ENCODE results near the gene TMEM250.
A peak's percentile ranks its signal among the peaks of the same experiment; 100 is the strongest.

Gene TMEM250

GRCh38 chr9:136093995-136094881, 24.4 kb downstream of the TMEM250 start:
- in situ Hi-C loops (cut with HindIII; ENCODE audit: low sequenced_read_pairs), result no loop called here
- TF ChIP-seq CTCF (IDR thresholded peaks at IDR 0.05; ENCODE audit: low read depth, low read length, missing control alignments), result no peak
- DNase-seq (ENCODE audit: low read depth), result no peak
- peak overlapping the region; percentile 66 for H3K4me3 ChIP-seq (ENCODE audit: low read depth, low read length)

- no peak for TF ChIP-seq CTCF (IDR thresholded peaks at IDR 0.05; ENCODE audit: low read depth, low read length, missing control alignments)
- in situ Hi-C loops (cut with HindIII; ENCODE audit: low sequenced_read_pairs), result no loop called here
Measured at GRCh38 chr9:136093346-136093986, 25.2 kb downstream of the TMEM250 start.

GRCh38 chr9:136092741-136093140, 25.9 kb downstream of the TMEM250 start:
- in situ Hi-C loops (cut with HindIII; ENCODE audit: low sequenced_read_pairs), result no loop called here
- DNase-seq (ENCODE audit: low read depth), result no peak
- H3K4me3 ChIP-seq (ENCODE audit: low read depth, low read length), result no peak overlapping the region
- TF ChIP-seq CTCF (IDR thresholded peaks at IDR 0.05; ENCODE audit: low read depth, low read length, missing control alignments), result no peak

More at GRCh38 chr9:136093346-136093986, 25.2 kb downstream of the TMEM250 start:
- H3K4me3 ChIP-seq (ENCODE audit: low read depth, low read length), result peak overlapping the region; percentile 66
- DNase-seq (ENCODE audit: low read depth), result no peak

- in situ Hi-C loops (cut with HindIII; ENCODE audit: low sequenced_read_pairs), result no loop called here
- DNase-seq (ENCODE audit: low read depth), result no peak
- no peak for TF ChIP-seq CTCF (IDR thresholded peaks at IDR 0.05; ENCODE audit: low read depth, low read length, missing control alignments)
- no peak overlapping the region for H3K4me3 ChIP-seq (ENCODE audit: low read depth, low read length)
Measured at GRCh38 chr9:136092353-136092650, 26.4 kb downstream of the TMEM250 start.

GRCh38 chr9:136091582-136092352, 26.9 kb downstream of the TMEM250 start:
- no peak overlapping the region for H3K4me3 ChIP-seq (ENCODE audit: low read depth, low read length)
- DNase-seq (ENCODE audit: low read depth), result no peak
- in situ Hi-C loops (cut with HindIII; ENCODE audit: low sequenced_read_pairs), result no loop called here
- no peak for TF ChIP-seq CTCF (IDR thresholded peaks at IDR 0.05; ENCODE audit: low read depth, low read length, missing control alignments)

- in situ Hi-C loops (cut with HindIII; ENCODE audit: low sequenced_read_pairs), result no loop called here
- no peak for TF ChIP-seq CTCF (IDR thresholded peaks at IDR 0.05; ENCODE audit: low read depth, low read length, missing control alignments)
- DNase-seq (ENCODE audit: low read depth), result no peak
- H3K4me3 ChIP-seq (ENCODE audit: low read depth, low read length), result no peak overlapping the region
Measured at GRCh38 chr9:136090768-136091581, 27.7 kb downstream of the TMEM250 start.
